GM12878 (cell line): ENCODE measurements around the gene NHSL2. TPM values are rescaled to one million over a fixed set of nuclear protein-coding genes. Genes with fewer than 3 reads are reported as not detected.

Experiments
- ATAC-seq: fragments of 200-7000 bp; cut with Tn5 transposase; 3 replicates; pipeline ENCODE4 v1.9.1; 2020; ENCODE audit warnings: mild to moderate bottlenecking, moderate library complexity
- BruUV-seq: library from RNA; stranded (reverse); fragments of 400-500 nt; replicated peaks from 2 replicates; lab custom pipeline; 2021; lab: Mats Ljungman, UMichigan
- CTCF ChIA-PET: fragments of 300-600 bp; sonication (Branson Sonifier 250); formaldehyde crosslinking; extraction: SDS; loops from one replicate; lab custom pipeline; 2021; ENCODE audit warnings: inconsistent platforms; lab: Yijun Ruan, JAX
- POLR2A ChIA-PET: fragments of 350-600 bp; formaldehyde crosslinking; extraction: SDS; loops from one replicate; lab custom pipeline; 2021; ENCODE audit warnings: inconsistent platforms; lab: Charles Lee
- RAD21 ChIA-PET: fragments of 300-600 bp; sonication (Branson Sonifier 250); formaldehyde crosslinking; loops from one replicate; lab custom pipeline; 2023; ENCODE audit warnings: antibody characterized with exemption; ENCODE audit not compliant: unreplicated experiment; lab: Charles Lee
- SMC1A ChIA-PET: fragments of 300-600 bp; sonication (Branson Sonifier 250); formaldehyde crosslinking; loops from one replicate; lab custom pipeline; 2023; ENCODE audit not compliant: unreplicated experiment, uncharacterized antibody; lab: Charles Lee
- DNase-seq: peaks from one replicate; pipeline ENCODE4 v3.0.0-alpha.2; 2011; ENCODE audit warnings: low read depth, low spot score
- FAIRE-seq: peaks from 3 replicates; lab custom pipeline; 2011; peaks lifted over from hg19 to GRCh38; lab: Jason Lieb, UNC
- H2AFZ ChIP-seq: 2 replicates; pipeline ENCODE4 v1.6.0; 2011; ENCODE audit warnings: low read depth, low read length, control low read depth; ENCODE audit not compliant: control insufficient read depth
- H3K27ac ChIP-seq: 2 replicates; pipeline ENCODE4 v1.5.1; 2011; ENCODE audit warnings: control low read depth; ENCODE audit not compliant: control insufficient read depth, insufficient read depth
- H3K27me3 ChIP-seq, 2 experiments: replicated peaks in 1 of 2; 2 replicates each; pipeline versions ENCODE4 v1.6.0 to v1.6.1; 2011; ENCODE audit warnings: low read length in 1 of 2; ENCODE audit not compliant: control insufficient read depth in 2 of 2, insufficient read depth in 2 of 2
- H3K36me3 ChIP-seq, 2 experiments: 2 replicates each; pipeline ENCODE4 v1.5.1; 2011; ENCODE audit warnings: low read length in 1 of 2; ENCODE audit not compliant: control insufficient read depth in 2 of 2, insufficient read depth in 2 of 2
- H3K4me1 ChIP-seq: 2 replicates; pipeline ENCODE4 v1.6.1; 2011; ENCODE audit warnings: mild to moderate bottlenecking, low read length, moderate library complexity, mixed read lengths; ENCODE audit not compliant: control insufficient read depth, insufficient read depth
- H3K4me2 ChIP-seq: 2 replicates; pipeline ENCODE4 v1.6.0; 2011; ENCODE audit warnings: control low read depth; ENCODE audit not compliant: control insufficient read depth, insufficient read depth
- H3K4me3 ChIP-seq: fragments of 200-600 bp; sonication (generic); 2 replicates; pipeline ENCODE4 v1.5.1; 2016
- H3K79me2 ChIP-seq: 2 replicates; pipeline ENCODE4 v1.6.0; 2011; ENCODE audit warnings: low read length; ENCODE audit not compliant: control insufficient read depth, insufficient read depth
- H3K9ac ChIP-seq: 2 replicates; pipeline ENCODE4 v1.8.0; 2011; ENCODE audit warnings: low read length, control low read depth, mixed read lengths; ENCODE audit not compliant: control insufficient read depth, insufficient read depth
- H3K9me3 ChIP-seq: replicated peaks from 3 replicates; pipeline ENCODE4 v1.5.1; 2011; ENCODE audit warnings: mild to moderate bottlenecking, low read length; ENCODE audit not compliant: control insufficient read depth, insufficient read depth
- H4K20me1 ChIP-seq: 2 replicates; pipeline ENCODE4 v1.6.0; 2011; ENCODE audit not compliant: control insufficient read depth, insufficient read depth
- BCL11A ChIP-seq: IDR thresholded peaks from 2 replicates; pipeline ENCODE4 v1.6.1; 2011; ENCODE audit warnings: low read depth, low read length
- CBFB ChIP-seq: IDR thresholded peaks from 2 replicates; pipeline ENCODE4 v1.6.1; 2016; ENCODE audit warnings: antibody characterized with exemption, low read depth
- CBX3 ChIP-seq: fragments of 200-600 bp; sonication (generic); IDR thresholded peaks from 2 replicates; pipeline ENCODE4 v1.6.1; 2016; ENCODE audit warnings: low read depth, borderline replicate concordance
- CHD4 ChIP-seq: fragments of 200-600 bp; sonication (generic); IDR thresholded peaks from 2 replicates; pipeline ENCODE4 v1.6.1; 2016; ENCODE audit warnings: mild to moderate bottlenecking
- CREB1 ChIP-seq: IDR thresholded peaks from 2 replicates; pipeline ENCODE4 v1.6.1; 2012; ENCODE audit warnings: low read depth, mild to moderate bottlenecking, inconsistent platforms
- ELK1 ChIP-seq: IDR thresholded peaks from 2 replicates; pipeline ENCODE4 v1.6.1; 2012; ENCODE audit warnings: low read depth, low read length, improper control_type of control experiment
- ESRRA ChIP-seq: IDR thresholded peaks from 2 replicates; pipeline ENCODE4 v1.6.1; 2012; ENCODE audit warnings: mild to moderate bottlenecking, low read length, improper control_type of control experiment
- HDGF ChIP-seq: fragments of 450-650 bp; IDR thresholded peaks from 2 replicates; pipeline ENCODE4 v1.6.1; 2016; ENCODE audit warnings: antibody characterized with exemption
- IRF4 ChIP-seq: IDR thresholded peaks from 2 replicates; pipeline ENCODE4 v1.6.1; 2011; ENCODE audit warnings: low read depth, low read length
- KDM1A ChIP-seq: fragments of 200-600 bp; sonication (generic); IDR thresholded peaks from 2 replicates; pipeline ENCODE4 v1.6.1; 2016; ENCODE audit warnings: borderline replicate concordance
- NBN ChIP-seq: fragments of 450-650 bp; IDR thresholded peaks from 2 replicates; pipeline ENCODE4 v1.6.1; 2016
- NFYA ChIP-seq: IDR thresholded peaks from 2 replicates; pipeline ENCODE4 v1.6.1; 2011; ENCODE audit warnings: low read depth, mild to moderate bottlenecking, low read length, improper control_type of control experiment, borderline replicate concordance
- NR2C1 ChIP-seq: fragments of 450-650 bp; IDR thresholded peaks from 2 replicates; pipeline ENCODE4 v1.6.1; 2017; ENCODE audit warnings: antibody characterized with exemption, mild to moderate bottlenecking, moderate library complexity
- PBX3 ChIP-seq: IDR thresholded peaks from 2 replicates; pipeline ENCODE4 v1.6.1; 2011; ENCODE audit warnings: mild to moderate bottlenecking, low read depth, low read length, moderate library complexity; ENCODE audit not compliant: insufficient replicate concordance
- WGBS: methylation state at CpG from one replicate; pipeline ENCODE4 v1.1.6; 2016; ENCODE audit warnings: low lambda C conversion rate; ENCODE audit not compliant: insufficient replicate concordance, insufficient coverage; ENCODE audit errors: missing lambda C conversion rate; 5-methylcytosine and 5-hydroxymethylcytosine counted together
- in situ Hi-C: fragments of 300-500 bp; cut with MboI; formaldehyde crosslinking; loops from 9 replicates; pipeline ENCODE4 v1.14.3; 2018; ENCODE audit warnings: mixed read lengths
- intact Hi-C: fragments of 100-400 bp; cut with micrococcal nuclease; formaldehyde crosslinking; loops from one replicate; pipeline ENCODE4 v1.14.2; 2022; ENCODE audit not compliant: unreplicated experiment
- polyA plus RNA-seq, 11 experiments: library from polyadenylated mRNA; depleted of rRNA in 4 of 11; unstranded in 6 of 11; stranded (reverse) in 5 of 11; fragments of >200 nt; fragmentation: Nextera tagmentation in 4 of 11; fragmentation: Illumina TruSeq in 1 of 11; extraction: Ambion mirVana in 4 of 11; extraction: Trizol in 1 of 11; gene quantifications; 1 replicate in 1 of 11; 2 replicates in 10 of 11; pipeline versions ENCODE4 v1.2.1 to v1.2.3, GENCODE V29; 2011 to 2016; ENCODE audit warnings: inconsistent platforms in 2 of 11, missing spikeins in 2 of 11, low read depth in 1 of 11
- total RNA-seq, 4 experiments: library from RNA; depleted of rRNA in 3 of 4; stranded (reverse); fragments of >200 nt in 3 of 4; fragmentation: Illumina TruSeq in 1 of 4; extraction: Trizol in 1 of 4; gene quantifications; 2 replicates each; pipeline versions ENCODE4 v1.2.1 to v1.2.3, GENCODE V29; 2013 to 2021
- TF ChIP-seq, protein P1 (sequence below): fragments of 150-350 bp; IDR thresholded peaks from 2 replicates; pipeline ENCODE4 v1.6.1; 2016; ENCODE audit warnings: low read depth, low read length

NHSL2 gene
- total and polyA plus RNA-seq, 10 of the 15 experiments (the other 5 are each of a cell fraction or from before 2014, with no cell fraction given), result 0.05 to 0.53 (median 0.07) TPM; not detected in 2

DNA sequence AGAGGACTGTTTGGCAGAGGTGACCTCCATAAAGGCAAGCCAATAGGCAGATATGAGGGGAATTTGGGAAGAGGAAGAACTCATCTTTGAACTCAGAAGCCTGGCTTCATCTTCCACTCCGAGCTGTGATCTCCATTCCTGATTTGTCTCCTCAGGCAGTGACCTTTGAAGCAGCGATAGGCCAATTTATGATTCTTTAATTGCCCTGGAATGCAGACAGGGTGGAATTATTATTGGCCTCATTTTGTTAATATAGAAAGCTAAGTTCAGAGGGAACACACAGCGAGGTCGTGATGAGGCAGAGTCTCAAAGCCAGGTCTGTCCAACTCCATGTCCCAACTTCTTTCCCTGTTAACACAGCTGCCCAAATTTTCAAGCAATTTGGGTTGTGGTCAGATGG lies 204.2 kb downstream of the NHSL2 start:
- intact Hi-C loops (no loop called here), in situ Hi-C loops (no loop called here)
- TF ChIP-seq ESRRA, result no peak
- no peak for TF ChIP-seq NR2C1
- no peak for TF ChIP-seq CHD4
- TF ChIP-seq CBFB, result no peak
- TF ChIP-seq KDM1A, result no peak
- TF ChIP-seq NBN, result no peak
- no peak for TF ChIP-seq IRF4
- no peak for TF ChIP-seq CREB1
- no peak for TF ChIP-seq BCL11A
- no peak for TF ChIP-seq ELK1
- TF ChIP-seq PBX3, result no peak
- TF ChIP-seq, protein P1, sequence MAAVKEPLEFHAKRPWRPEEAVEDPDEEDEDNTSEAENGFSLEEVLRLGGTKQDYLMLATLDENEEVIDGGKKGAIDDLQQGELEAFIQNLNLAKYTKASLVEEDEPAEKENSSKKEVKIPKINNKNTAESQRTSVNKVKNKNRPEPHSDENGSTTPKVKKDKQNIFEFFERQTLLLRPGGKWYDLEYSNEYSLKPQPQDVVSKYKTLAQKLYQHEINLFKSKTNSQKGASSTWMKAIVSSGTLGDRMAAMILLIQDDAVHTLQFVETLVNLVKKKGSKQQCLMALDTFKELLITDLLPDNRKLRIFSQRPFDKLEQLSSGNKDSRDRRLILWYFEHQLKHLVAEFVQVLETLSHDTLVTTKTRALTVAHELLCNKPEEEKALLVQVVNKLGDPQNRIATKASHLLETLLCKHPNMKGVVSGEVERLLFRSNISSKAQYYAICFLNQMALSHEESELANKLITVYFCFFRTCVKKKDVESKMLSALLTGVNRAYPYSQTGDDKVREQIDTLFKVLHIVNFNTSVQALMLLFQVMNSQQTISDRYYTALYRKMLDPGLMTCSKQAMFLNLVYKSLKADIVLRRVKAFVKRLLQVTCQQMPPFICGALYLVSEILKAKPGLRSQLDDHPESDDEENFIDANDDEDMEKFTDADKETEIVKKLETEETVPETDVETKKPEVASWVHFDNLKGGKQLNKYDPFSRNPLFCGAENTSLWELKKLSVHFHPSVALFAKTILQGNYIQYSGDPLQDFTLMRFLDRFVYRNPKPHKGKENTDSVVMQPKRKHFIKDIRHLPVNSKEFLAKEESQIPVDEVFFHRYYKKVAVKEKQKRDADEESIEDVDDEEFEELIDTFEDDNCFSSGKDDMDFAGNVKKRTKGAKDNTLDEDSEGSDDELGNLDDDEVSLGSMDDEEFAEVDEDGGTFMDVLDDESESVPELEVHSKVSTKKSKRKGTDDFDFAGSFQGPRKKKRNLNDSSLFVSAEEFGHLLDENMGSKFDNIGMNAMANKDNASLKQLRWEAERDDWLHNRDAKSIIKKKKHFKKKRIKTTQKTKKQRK, result no peak
- no peak for TF ChIP-seq HDGF
- TF ChIP-seq CBX3, result no peak
- TF ChIP-seq NFYA, result no peak
- Histone ChIP-seq H3K4me1 (no peaks in the 10 kb centered on the region), H3K9ac (no peak overlapping the region), H4K20me1 (no peaks in the 10 kb centered on the region), H3K4me2 (no peak overlapping the region), H3K9me3 (no peaks in the 10 kb centered on the region), H3K36me3 (no peaks in the 10 kb centered on the region), H2AFZ (no peak overlapping the region), H3K27me3 (peaks cover 0 to 3% of the 10 kb centered on the region in 2 experiments; a peak in 2 of 4 replicates), H3K79me2 (no peaks in the 10 kb centered on the region), H3K27ac (no peak overlapping the region), H3K4me3 (no peak overlapping the region)
- ChIA-PET CTCF (interaction anchor here (1.2 kb wide), 1 partner anchor 13 kb away, joined by 3 read pairs; no protein-coding TSS in a partner anchor), POLR2A (no interaction called here), SMC1A (interaction anchor here (1.1 kb wide), 1 partner anchor 11 kb away, joined by 3 read pairs; no protein-coding TSS in a partner anchor), RAD21 (no interaction called here)
- no peak for FAIRE-seq
- no TSS peak for BruUV-seq
- ATAC-seq, result no peak
- DNase-seq, result no peak
- WGBS, result 33% methylated on average over 4 of the region's 4 CpGs
